Kasumi-1 (cell line): ENCODE data around the gene GRWD1.

Source experiments
- DNase-seq, 2 experiments: peaks; one replicate each; lab custom pipeline; 2025; lab: John Stamatoyannopoulos, UW

GRWD1 gene

GRCh38 chr19:48497728-48498594 is 52.2 kb downstream of the GRWD1 start:
- no peak for DNase-seq

GRCh38 chr19:48498595-48499311 is 53.0 kb downstream of the GRWD1 start:
- DNase-seq: no peak

- no peak for DNase-seq
Measured at GRCh38 chr19:48499316-48500090, 53.7 kb downstream of the GRWD1 start.

GRCh38 chr19:48500830-48501493 is 55.2 kb downstream of the GRWD1 start:
- no peak for DNase-seq

- peak; percentile 74 to 88 for DNase-seq
Measured at GRCh38 chr19:48501494-48502349, 55.9 kb downstream of the GRWD1 start.

GRCh38 chr19:48502350-48503018 is 56.7 kb downstream of the GRWD1 start:
- DNase-seq: no peak

GRCh38 chr19:48506138-48506733 is 60.5 kb downstream of the GRWD1 start:
- DNase-seq: peak; percentile 72 to 87
